H1 (cell line): ENCODE results near the gene CEACAM5.

Source experiments
- CTCF ChIP-seq, 3 experiments: IDR thresholded peaks; 1 replicate in 2 of 3; 2 replicates in 1 of 3; pipeline versions ENCODE4 v1.5.1 to v1.6.1; 2011; ENCODE audit warnings: low read length in 3 of 3, mild to moderate bottlenecking in 3 of 3, inconsistent platforms in 2 of 3, low read depth in 1 of 3, moderate library complexity in 1 of 3; ENCODE audit not compliant: insufficient read depth in 1 of 3; ENCODE audit errors: control extremely low read depth in 1 of 3
- EP300 ChIP-seq, 2 experiments: IDR thresholded peaks; 1 replicate in 1 of 2; 2 replicates in 1 of 2; pipeline ENCODE4 v1.6.1; 2011 to 2012; ENCODE audit warnings: low read depth in 2 of 2, low read length in 2 of 2, mild to moderate bottlenecking in 2 of 2, borderline replicate concordance in 1 of 2, inconsistent platforms in 1 of 2, moderate library complexity in 1 of 2
- POLR2AphosphoS5 ChIP-seq: IDR thresholded peaks from 2 replicates; pipeline ENCODE4 v1.6.1; 2011; ENCODE audit warnings: low read depth, low read length
- SIN3A ChIP-seq, 2 experiments: IDR thresholded peaks in 1 of 2; conservative IDR thresholded peaks in 1 of 2; 2 replicates each; pipeline ENCODE4 v1.6.1; 2011 to 2012; ENCODE audit warnings: low read length in 2 of 2, improper control_type of control experiment in 1 of 2, low read depth in 1 of 2, mild to moderate bottlenecking in 1 of 2
- USF2 ChIP-seq: IDR thresholded peaks from 2 replicates; pipeline ENCODE4 v1.6.1; 2011; ENCODE audit warnings: low read length, improper control_type of control experiment

- TF ChIP-seq CTCF (IDR thresholded peaks at IDR 0.05; ENCODE audit: control extremely low read depth in 1 of 3, insufficient read depth in 1 of 3, low read depth in 1 of 3, low read length in 3 of 3): no peak
- no peak for TF ChIP-seq USF2
- TF ChIP-seq SIN3A (conservative IDR thresholded peaks at IDR 0.05 in 1 of 2, IDR thresholded peaks at IDR 0.05 in 1 of 2; ENCODE audit: low read depth in 1 of 2, low read length in 2 of 2): no peak
- no peak for TF ChIP-seq POLR2AphosphoS5
- no peak for TF ChIP-seq EP300 (IDR thresholded peaks at IDR 0.05; ENCODE audit: borderline replicate concordance in 1 of 2, low read depth in 2 of 2, low read length in 2 of 2)
Observed at GRCh38 chr19:41718761-41719160, 10.3 kb downstream of the CEACAM5 start.
